IMR-90 (cell line): ENCODE results near the gene KY. TPM values are rescaled to one million over a fixed set of nuclear protein-coding genes. Genes with fewer than 3 reads are reported as not detected.

Experiments
- ATAC-seq: fragments of 200-7000 bp; cut with Tn5 transposase; 2 replicates; pipeline ENCODE4 v1.9.1; 2020; ENCODE audit warnings: low read depth, mild to moderate bottlenecking, moderate library complexity
- BruUV-seq: library from RNA; stranded (reverse); fragments of 400-500 nt; replicated peaks from 2 replicates; lab custom pipeline; 2021; lab: Mats Ljungman, UMichigan
- CTCF ChIA-PET: fragments of 300-600 bp; formaldehyde crosslinking; extraction: SDS; loops from one replicate; lab custom pipeline; 2021; ENCODE audit warnings: antibody characterized with exemption; lab: Yijun Ruan, JAX
- POLR2A ChIA-PET: fragments of 300-600 bp; sonication (Branson Sonifier 250); formaldehyde crosslinking; loops from one replicate; lab custom pipeline; 2022; ENCODE audit warnings: antibody characterized with exemption; ENCODE audit not compliant: unreplicated experiment; lab: Charles Lee
- DNase-seq: peaks from one replicate; pipeline ENCODE4 v3.0.0; 2013
- H2AFZ ChIP-seq: replicated peaks from 2 replicates; pipeline ENCODE3; 2013; ENCODE audit warnings: low read length, mild to moderate bottlenecking; ENCODE audit not compliant: poor library complexity
- H2AK5ac ChIP-seq: 2 replicates; pipeline ENCODE4 v1.6.1; 2013; ENCODE audit warnings: low read depth, low read length, inconsistent platforms
- H2AK9ac ChIP-seq: replicated peaks from 2 replicates; pipeline ENCODE3; 2013; ENCODE audit warnings: mild to moderate bottlenecking, low read depth, low read length, moderate library complexity; ENCODE audit not compliant: poor library complexity
- H2BK120ac ChIP-seq: 2 replicates; pipeline ENCODE4 v1.6.1; 2013; ENCODE audit warnings: low read depth, low read length, inconsistent platforms
- H2BK15ac ChIP-seq: 3 replicates; pipeline ENCODE4 v1.6.1; 2013; ENCODE audit warnings: low read depth, low read length, inconsistent platforms
- H2BK20ac ChIP-seq: 2 replicates; pipeline ENCODE4 v1.6.1; 2013; ENCODE audit warnings: low read depth, mild to moderate bottlenecking, inconsistent platforms, low read length, moderate library complexity
- H2BK5ac ChIP-seq: 2 replicates; pipeline ENCODE4 v1.6.1; 2013; ENCODE audit warnings: mild to moderate bottlenecking, low read depth, low read length, inconsistent platforms; ENCODE audit not compliant: poor library complexity, severe bottlenecking
- H3K14ac ChIP-seq: replicated peaks from 2 replicates; pipeline ENCODE4 v1.6.1; 2013; ENCODE audit warnings: low read depth, low read length, inconsistent platforms
- H3K18ac ChIP-seq: 2 replicates; pipeline ENCODE4 v1.6.1; 2013; ENCODE audit warnings: low read depth, low read length, control low read depth
- H3K23ac ChIP-seq: 2 replicates; pipeline ENCODE4 v1.6.1; 2013; ENCODE audit warnings: low read depth, low read length, inconsistent platforms
- H3K27ac ChIP-seq: 2 replicates; pipeline ENCODE4 v1.5.1; 2013; ENCODE audit warnings: mild to moderate bottlenecking, control low read depth, low read length; ENCODE audit not compliant: insufficient read depth
- H3K27me3 ChIP-seq: 2 replicates; pipeline ENCODE4 v1.6.1; 2013; ENCODE audit warnings: low read length; ENCODE audit not compliant: control insufficient read depth, insufficient read depth
- H3K36me3 ChIP-seq: 2 replicates; pipeline ENCODE4 v1.6.1; 2013; ENCODE audit warnings: low read length, mixed read lengths; ENCODE audit not compliant: control insufficient read depth, insufficient read depth
- H3K4ac ChIP-seq: 2 replicates; pipeline ENCODE4 v1.6.1; 2013; ENCODE audit warnings: low read depth, low read length, inconsistent platforms
- H3K4me1 ChIP-seq: 2 replicates; pipeline ENCODE4 v1.6.1; 2013; ENCODE audit warnings: low read length, mixed read lengths; ENCODE audit not compliant: control insufficient read depth, insufficient read depth
- H3K4me2 ChIP-seq: 2 replicates; pipeline ENCODE4 v1.6.1; 2013; ENCODE audit warnings: low read depth, mild to moderate bottlenecking, control low read depth, low read length, moderate library complexity
- H3K4me3 ChIP-seq: 2 replicates; pipeline ENCODE4 v1.5.1; 2013; ENCODE audit warnings: low read depth, mild to moderate bottlenecking, control low read depth, low read length, moderate library complexity; ENCODE audit not compliant: insufficient read depth
- H3K56ac ChIP-seq: 2 replicates; pipeline ENCODE4 v1.6.1; 2013; ENCODE audit warnings: low read length, inconsistent platforms; ENCODE audit not compliant: insufficient read depth; ENCODE audit errors: extremely low read depth
- H3K79me1 ChIP-seq, 2 experiments: 2 replicates each; pipeline ENCODE4 v1.6.1; 2013; ENCODE audit warnings: low read length in 2 of 2, inconsistent platforms in 1 of 2, low read depth in 1 of 2
- H3K9ac ChIP-seq: 2 replicates; pipeline ENCODE4 v1.6.1; 2013; ENCODE audit warnings: low read depth, low read length, control low read depth
- H3K9me1 ChIP-seq: 2 replicates; pipeline ENCODE4 v1.6.1; 2013; ENCODE audit warnings: low read length, inconsistent platforms; ENCODE audit not compliant: insufficient read depth
- H3K9me3 ChIP-seq: 2 replicates; pipeline ENCODE4 v1.6.1; 2013; ENCODE audit warnings: low read length; ENCODE audit not compliant: control insufficient read depth, insufficient read depth
- H4K20me1 ChIP-seq: 2 replicates; pipeline ENCODE4 v1.6.1; 2013; ENCODE audit warnings: low read length, inconsistent platforms; ENCODE audit not compliant: insufficient read depth
- H4K5ac ChIP-seq: 2 replicates; pipeline ENCODE4 v1.6.1; 2013; ENCODE audit warnings: mild to moderate bottlenecking, low read depth, low read length, control low read depth
- H4K8ac ChIP-seq, 2 experiments: 2 replicates each; pipeline ENCODE4 v1.6.1; 2013; ENCODE audit warnings: low read depth in 2 of 2, low read length in 2 of 2, control low read depth in 1 of 2, inconsistent platforms in 1 of 2
- H4K91ac ChIP-seq: 2 replicates; pipeline ENCODE4 v1.6.1; 2013; ENCODE audit warnings: low read depth, low read length, inconsistent platforms; ENCODE audit not compliant: insufficient read depth
- BHLHE40 ChIP-seq: fragments of 150-350 bp; IDR thresholded peaks from 2 replicates; pipeline ENCODE4 v1.6.1; 2016; ENCODE audit warnings: mild to moderate bottlenecking, low read depth, low read length
- CEBPB ChIP-seq: IDR thresholded peaks from 2 replicates; pipeline ENCODE4 v1.6.1; 2012; ENCODE audit warnings: low read depth, low read length, improper control_type of control experiment
- CTCF ChIP-seq: conservative IDR thresholded peaks from 2 replicates; pipeline ENCODE4 v1.5.1; 2012; ENCODE audit warnings: mild to moderate bottlenecking, low read depth, low read length, improper control_type of control experiment
- ELK1 ChIP-seq: fragments of 150-350 bp; IDR thresholded peaks from 2 replicates; pipeline ENCODE4 v1.6.1; 2016; ENCODE audit warnings: low read depth, mild to moderate bottlenecking, low read length, moderate library complexity, borderline replicate concordance
- MAFK ChIP-seq: IDR thresholded peaks from 2 replicates; pipeline ENCODE4 v1.6.1; 2012; ENCODE audit warnings: low read depth, low read length, improper control_type of control experiment
- MAZ ChIP-seq: IDR thresholded peaks from 2 replicates; pipeline ENCODE4 v1.6.1; 2012; ENCODE audit warnings: low read depth, mild to moderate bottlenecking, low read length, improper control_type of control experiment, moderate library complexity, borderline replicate concordance
- POLR2A ChIP-seq: IDR thresholded peaks from 2 replicates; pipeline ENCODE4 v1.6.1; 2012; ENCODE audit warnings: mild to moderate bottlenecking, low read depth, low read length
- RCOR1 ChIP-seq: IDR thresholded peaks from 2 replicates; pipeline ENCODE4 v1.6.1; 2012; ENCODE audit warnings: mild to moderate bottlenecking, low read length, improper control_type of control experiment; ENCODE audit not compliant: insufficient replicate concordance
- RFX5 ChIP-seq: IDR thresholded peaks from 2 replicates; pipeline ENCODE4 v1.8.0; 2012; ENCODE audit warnings: low read depth, mild to moderate bottlenecking, low read length, moderate library complexity
- SMC3 ChIP-seq: fragments of 150-350 bp; IDR thresholded peaks from 2 replicates; pipeline ENCODE4 v1.6.1; 2016; ENCODE audit warnings: low read depth, mild to moderate bottlenecking, antibody characterized with exemption, low read length, moderate library complexity
- USF2 ChIP-seq: fragments of 150-350 bp; IDR thresholded peaks from 2 replicates; pipeline ENCODE4 v1.6.1; 2017; ENCODE audit warnings: mild to moderate bottlenecking, antibody characterized with exemption, low read length, low read depth
- WGBS, 2 experiments: methylation state at CpG; one replicate each; pipeline versions ENCODE4 v1.1.5 to v1.1.7; 2013; ENCODE audit warnings: missing lambda C conversion rate in 2 of 2; ENCODE audit not compliant: insufficient read length in 1 of 2; ENCODE audit errors: extremely low coverage in 2 of 2; 5-methylcytosine and 5-hydroxymethylcytosine counted together
- dilution Hi-C: fragments of 300-500 bp; cut with HindIII; formaldehyde crosslinking; loops from one replicate; pipeline ENCODE4 v1.14.3; 2018; ENCODE audit warnings: low sequenced_read_pairs; ENCODE audit not compliant: unreplicated experiment
- in situ Hi-C: fragments of 300-500 bp; cut with MboI; formaldehyde crosslinking; loops from 3 replicates; pipeline ENCODE4 v1.14.3; 2019; ENCODE audit warnings: low sequenced_read_pairs, inconsistent platforms, mixed read lengths
- intact Hi-C: fragments of 100-400 bp; cut with micrococcal nuclease; formaldehyde crosslinking; loops from 2 replicates; pipeline ENCODE4 v1.10.0; 2022
- polyA plus RNA-seq, 3 experiments: library from polyadenylated mRNA; depleted of rRNA; stranded (reverse); fragments of >200 nt; gene quantifications; 2 replicates each; pipeline ENCODE4 v1.2.3, GENCODE V29; 2012; ENCODE audit warnings: low replicate concordance in 1 of 3
- total RNA-seq: library from RNA; depleted of rRNA; stranded (reverse); fragments of >200 nt; gene quantifications from 2 replicates; pipeline ENCODE4 v1.2.3, GENCODE V29; 2012

The KY gene
- total and polyA plus RNA-seq, 2 of the 4 experiments (the other 2 are of a cell fraction) = under 0.01 to 0.09 TPM

GRCh38 chr3:134640378-134640777 is 10.4 kb downstream of the KY start:
- BruUV-seq = no TSS peak
- in situ Hi-C loops = no loop called here

More at GRCh38 chr3:134640378-134640777, 10.4 kb downstream of the KY start:
- Histone ChIP-seq H3K27me3 (peaks cover 15% of the 10 kb centered on the region; the same call in 1 of the 2 replicates), H3K56ac (no peak overlapping the region), H2BK120ac (no peak overlapping the region), H2AFZ (no peak overlapping the region), H3K9ac (no peak overlapping the region), H2BK15ac (no peak overlapping the region), H3K36me3 (no peaks in the 10 kb centered on the region), H4K20me1 (no peaks in the 10 kb centered on the region), H2AK9ac (no peak overlapping the region), H3K79me1 (no peaks in the 10 kb centered on the region), H3K9me3 (no peaks in the 10 kb centered on the region), H3K4me2 (no peak overlapping the region), H4K8ac (no peak overlapping the region), H3K4ac (no peak overlapping the region), H2AK5ac (no peak overlapping the region), H3K18ac (no peak overlapping the region), H3K9me1 (no peaks in the 10 kb centered on the region), H3K27ac (no peak overlapping the region), H4K91ac (no peak overlapping the region), H2BK5ac (no peak overlapping the region), H3K23ac (no peak overlapping the region), H2BK20ac (no peak overlapping the region), H4K5ac (no peak overlapping the region), H3K14ac (no peak overlapping the region), H3K4me3 (no peak overlapping the region), H3K4me1 (no peaks in the 10 kb centered on the region)
- ChIA-PET POLR2A (no interaction called here), CTCF (interaction anchor here (0.7 to 1.8 kb wide), 2 partner anchors 40 to 43 kb away, joined by 3 to 8 read pairs; no protein-coding TSS in a partner anchor)
- dilution Hi-C loops (no loop called here), intact Hi-C loops (loop anchor here (2.0 kb wide), 1 partner anchor 332 kb away; no protein-coding TSS in a partner anchor)
- TF ChIP-seq BHLHE40 (no peak), SMC3 (no peak), MAZ (no peak), CTCF (no peak), CEBPB (no peak), POLR2A (no peak), ELK1 (no peak), RCOR1 (no peak), USF2 (no peak), RFX5 (no peak), MAFK (no peak)
- WGBS, 2 experiments = no CpG with 5 or more reads among the region's 5 CpGs
- ATAC-seq (no peak), DNase-seq (no peak)
